HepG2 (cell line): ENCODE results near the gene KIF6. TPM values are rescaled to one million over a fixed set of nuclear protein-coding genes. Genes with fewer than 3 reads are reported as not detected.

Source experiments
- ATAC-seq: fragments of 200-7000 bp; cut with Tn5 transposase; 3 replicates; pipeline ENCODE4 v1.9.1; 2020; ENCODE audit warnings: mild to moderate bottlenecking, moderate library complexity
- BruUV-seq: library from RNA; stranded (reverse); fragments of 400-500 nt; replicated peaks from 2 replicates; lab custom pipeline; 2021; lab: Mats Ljungman, UMichigan
- CTCF ChIA-PET: fragments of 300-600 bp; formaldehyde crosslinking; extraction: SDS; loops from one replicate; lab custom pipeline; 2021; ENCODE audit warnings: low total read pairs, inconsistent platforms, low intra/inter-chr PET ratio; lab: Yijun Ruan, JAX
- POLR2A ChIA-PET: fragments of 350-600 bp; sonication (Branson Sonifier 250); formaldehyde crosslinking; loops from one replicate; lab custom pipeline; 2020; ENCODE audit warnings: antibody characterized with exemption, inconsistent platforms; lab: Yijun Ruan, JAX
- DNase-seq: peaks from one replicate; pipeline ENCODE4 v3.0.0-alpha.2; 2015; ENCODE audit warnings: low spot score
- FAIRE-seq: peaks from 3 replicates; lab custom pipeline; 2011; peaks lifted over from hg19 to GRCh38; lab: Jason Lieb, UNC
- H2AFZ ChIP-seq: one replicate; pipeline ENCODE4 v1.6.1; 2011; ENCODE audit warnings: low read length, inconsistent platforms
- H3K27ac ChIP-seq: fragments of 300-600 bp; 3 replicates; pipeline ENCODE4 v1.8.0; 2011; ENCODE audit warnings: mixed run types, mild to moderate bottlenecking, mixed read lengths, low read length, inconsistent platforms; ENCODE audit not compliant: insufficient read depth; ENCODE audit errors: extremely low read length
- H3K27me3 ChIP-seq, 2 experiments: fragments of 200-600 bp in 1 of 2; 2 replicates in 1 of 2; 3 replicates in 1 of 2; pipeline versions ENCODE4 v1.6.0 to v1.8.0; 2011; ENCODE audit warnings: low read length in 2 of 2, mild to moderate bottlenecking in 2 of 2, moderate library complexity in 2 of 2, inconsistent platforms in 1 of 2; ENCODE audit not compliant: insufficient read depth in 2 of 2, control insufficient read depth in 1 of 2
- H3K36me3 ChIP-seq, 2 experiments: fragments of 200-600 bp in 1 of 2; replicated peaks in 1 of 2; 2 replicates in 1 of 2; 3 replicates in 1 of 2; pipeline versions ENCODE4 v1.5.1 to v1.8.0; 2011; ENCODE audit warnings: low read length in 2 of 2, inconsistent platforms in 1 of 2; ENCODE audit not compliant: insufficient read depth in 2 of 2, control insufficient read depth in 1 of 2
- H3K4me1 ChIP-seq: 2 replicates; pipeline ENCODE4 v1.5.1; 2012; ENCODE audit warnings: low read length, inconsistent platforms; ENCODE audit not compliant: insufficient read depth
- H3K4me2 ChIP-seq: 2 replicates; pipeline ENCODE4 v1.6.0; 2011; ENCODE audit warnings: low read depth, low read length, inconsistent platforms
- H3K4me3 ChIP-seq, 3 experiments: fragments of 200-600 bp in 1 of 3; sonication (generic), shearing (Covaris generic) in 1 of 3; replicated peaks in 1 of 3; 2 replicates each; pipeline ENCODE4 v1.5.1; 2011 to 2016; ENCODE audit warnings: low read length in 3 of 3, inconsistent platforms in 2 of 3, low read depth in 2 of 3, mild to moderate bottlenecking in 2 of 3, control low read depth in 1 of 3, mixed read lengths in 1 of 3; ENCODE audit not compliant: insufficient read depth in 1 of 3
- H3K79me2 ChIP-seq: one replicate; pipeline ENCODE4 v1.6.1; 2011; ENCODE audit warnings: low read length, inconsistent platforms; ENCODE audit not compliant: insufficient read depth
- H3K9ac ChIP-seq: 2 replicates; pipeline ENCODE4 v1.6.0; 2011; ENCODE audit warnings: mild to moderate bottlenecking, low read depth, low read length, inconsistent platforms; ENCODE audit not compliant: insufficient read depth
- H3K9me3 ChIP-seq: 2 replicates; pipeline ENCODE4 v1.5.1; 2012; ENCODE audit warnings: mild to moderate bottlenecking, low read length
- H4K20me1 ChIP-seq: 2 replicates; pipeline ENCODE4 v1.6.0; 2011; ENCODE audit warnings: inconsistent platforms, mild to moderate bottlenecking, low read length, moderate library complexity; ENCODE audit not compliant: insufficient read depth
- ERF ChIP-seq: IDR thresholded peaks from 2 replicates; pipeline ENCODE4 v1.6.1; 2018; ENCODE audit warnings: missing biosample characterization, missing genetic modification reagents
- FOXA3 ChIP-seq: IDR thresholded peaks from 2 replicates; pipeline ENCODE4 v1.6.1; 2016; ENCODE audit warnings: missing genetic modification reagents, missing compliant biosample characterization
- ISX ChIP-seq: sonication (generic); formaldehyde crosslinking; conservative IDR thresholded peaks from 2 replicates; pipeline ENCODE4 v1.5.0; 2020; ENCODE audit warnings: missing genetic modification reagents
- PAF1 ChIP-seq: IDR thresholded peaks from 2 replicates; pipeline ENCODE4 v1.6.1; 2016; ENCODE audit warnings: missing genetic modification reagents, missing compliant biosample characterization
- PHF5A ChIP-seq: IDR thresholded peaks from one replicate; pipeline ENCODE4 v1.6.1; 2018; ENCODE audit warnings: low read depth, missing genetic modification reagents; ENCODE audit not compliant: unreplicated experiment
- ZFP62 ChIP-seq: sonication (generic); formaldehyde crosslinking; IDR thresholded peaks from 2 replicates; pipeline ENCODE4 v1.4.0; 2020; ENCODE audit warnings: missing genetic modification reagents
- ZNF777 ChIP-seq: sonication (generic); formaldehyde crosslinking; IDR thresholded peaks from 2 replicates; pipeline ENCODE4 v1.4.0; 2020; ENCODE audit warnings: missing genetic modification reagents
- WGBS: methylation state at CpG from one replicate; pipeline ENCODE4 v1.1.6; 2017; ENCODE audit warnings: low lambda C conversion rate; 5-methylcytosine and 5-hydroxymethylcytosine counted together
- in situ Hi-C: cut with HindIII; loops from 2 replicates; pipeline ENCODE4 v1.10.0; 2017; ENCODE audit warnings: low pct_unique_long_range_greater_than_20kb; ENCODE audit not compliant: extremely low pct_ligation_motif_present
- intact Hi-C: fragments of 100-400 bp; cut with micrococcal nuclease; formaldehyde crosslinking; loops from one replicate; pipeline ENCODE4 v1.10.0; 2022; ENCODE audit not compliant: unreplicated experiment
- polyA plus RNA-seq, 8 experiments: library from polyadenylated mRNA; depleted of rRNA in 3 of 8; stranded (reverse) in 7 of 8; unstranded in 1 of 8; fragments of >200 nt; fragmentation: Illumina TruSeq in 4 of 8; extraction: Trizol in 4 of 8; gene quantifications; 2 replicates each; pipeline versions ENCODE4 v1.2.1 to v1.2.3, GENCODE V29; 2011 to 2016; ENCODE audit warnings: low read depth in 4 of 8, missing spikeins in 1 of 8, mixed read lengths in 1 of 8; ENCODE audit not compliant: insufficient read depth in 1 of 8
- total RNA-seq, 5 experiments: library from RNA; depleted of rRNA; stranded (reverse); fragments of >200 nt; fragmentation: Illumina TruSeq; extraction: Trizol; gene quantifications; 2 replicates each; pipeline ENCODE4 v1.2.3, GENCODE V29; 2016; ENCODE audit warnings: low read depth in 1 of 5
- TF ChIP-seq, protein P1 (sequence below): sonication (generic); formaldehyde crosslinking; IDR thresholded peaks from 2 replicates; pipeline ENCODE4 v1.4.0; 2020; ENCODE audit warnings: missing genetic modification reagents
- TF ChIP-seq, protein P2 (sequence below): sonication (generic); formaldehyde crosslinking; conservative IDR thresholded peaks from 2 replicates; pipeline ENCODE4 v1.8.0; 2022; ENCODE audit warnings: mild to moderate bottlenecking, moderate library complexity, missing genetic modification reagents

KIF6 gene
- total and polyA plus RNA-seq, 2 of the 13 experiments (the other 11 are each of a cell fraction or from before 2014, with no cell fraction given), result 0.04 to 0.27 TPM

DNA sequence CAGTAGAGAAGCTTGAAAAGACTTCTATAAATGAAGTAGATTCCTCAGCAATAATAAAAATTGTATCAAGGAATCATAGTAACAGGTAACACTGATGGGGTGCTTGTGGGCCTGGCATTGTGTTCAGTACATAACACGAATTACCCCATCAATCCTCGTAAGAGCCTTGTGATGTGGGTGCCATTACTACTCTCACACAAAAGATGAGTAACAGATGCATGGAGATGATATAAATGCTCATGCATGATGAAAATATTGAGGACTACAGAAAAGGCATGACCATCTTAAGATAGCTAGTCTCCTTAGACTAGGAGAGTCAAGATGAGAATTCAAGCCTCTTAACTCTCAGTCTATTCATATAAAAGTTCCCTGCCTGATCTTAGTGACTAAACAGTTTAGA is 158.1 kb downstream of the KIF6 start:
- FAIRE-seq (no peak), ATAC-seq (no peak), DNase-seq (no peak)
- intact Hi-C loops (no loop called here), in situ Hi-C loops (no loop called here)
- POLR2A ChIA-PET, result no interaction called here
- Histone ChIP-seq H3K27ac (no peak overlapping the region), H3K9me3 (no peaks in the 10 kb centered on the region), H4K20me1 (no peaks in the 10 kb centered on the region), H3K79me2 (no peaks in the 10 kb centered on the region), H3K4me1 (no peaks in the 10 kb centered on the region), H3K9ac (no peak overlapping the region), H3K27me3 (no peaks in the 10 kb centered on the region), H3K4me3 (no peak overlapping the region), H3K36me3 (no peaks in the 10 kb centered on the region), H2AFZ (no peak overlapping the region), H3K4me2 (no peak overlapping the region)
- CTCF ChIA-PET, result no interaction called here
- 29% methylated on average over 2 of the region's 2 CpGs for WGBS
- TF ChIP-seq FOXA3 (CRISPR knock-in tag), result no peak
- TF ChIP-seq, protein P1, sequence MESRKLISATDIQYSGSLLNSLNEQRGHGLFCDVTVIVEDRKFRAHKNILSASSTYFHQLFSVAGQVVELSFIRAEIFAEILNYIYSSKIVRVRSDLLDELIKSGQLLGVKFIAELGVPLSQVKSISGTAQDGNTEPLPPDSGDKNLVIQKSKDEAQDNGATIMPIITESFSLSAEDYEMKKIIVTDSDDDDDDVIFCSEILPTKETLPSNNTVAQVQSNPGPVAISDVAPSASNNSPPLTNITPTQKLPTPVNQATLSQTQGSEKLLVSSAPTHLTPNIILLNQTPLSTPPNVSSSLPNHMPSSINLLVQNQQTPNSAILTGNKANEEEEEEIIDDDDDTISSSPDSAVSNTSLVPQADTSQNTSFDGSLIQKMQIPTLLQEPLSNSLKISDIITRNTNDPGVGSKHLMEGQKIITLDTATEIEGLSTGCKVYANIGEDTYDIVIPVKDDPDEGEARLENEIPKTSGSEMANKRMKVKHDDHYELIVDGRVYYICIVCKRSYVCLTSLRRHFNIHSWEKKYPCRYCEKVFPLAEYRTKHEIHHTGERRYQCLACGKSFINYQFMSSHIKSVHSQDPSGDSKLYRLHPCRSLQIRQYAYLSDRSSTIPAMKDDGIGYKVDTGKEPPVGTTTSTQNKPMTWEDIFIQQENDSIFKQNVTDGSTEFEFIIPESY (CRISPR knock-in tag), result no peak
- TF ChIP-seq PAF1 (CRISPR knock-in tag), result no peak
- no peak for TF ChIP-seq ZNF777
- TF ChIP-seq ZFP62 (CRISPR knock-in tag), result no peak
- TF ChIP-seq PHF5A (CRISPR knock-in tag), result no peak
- TF ChIP-seq, protein P2, sequence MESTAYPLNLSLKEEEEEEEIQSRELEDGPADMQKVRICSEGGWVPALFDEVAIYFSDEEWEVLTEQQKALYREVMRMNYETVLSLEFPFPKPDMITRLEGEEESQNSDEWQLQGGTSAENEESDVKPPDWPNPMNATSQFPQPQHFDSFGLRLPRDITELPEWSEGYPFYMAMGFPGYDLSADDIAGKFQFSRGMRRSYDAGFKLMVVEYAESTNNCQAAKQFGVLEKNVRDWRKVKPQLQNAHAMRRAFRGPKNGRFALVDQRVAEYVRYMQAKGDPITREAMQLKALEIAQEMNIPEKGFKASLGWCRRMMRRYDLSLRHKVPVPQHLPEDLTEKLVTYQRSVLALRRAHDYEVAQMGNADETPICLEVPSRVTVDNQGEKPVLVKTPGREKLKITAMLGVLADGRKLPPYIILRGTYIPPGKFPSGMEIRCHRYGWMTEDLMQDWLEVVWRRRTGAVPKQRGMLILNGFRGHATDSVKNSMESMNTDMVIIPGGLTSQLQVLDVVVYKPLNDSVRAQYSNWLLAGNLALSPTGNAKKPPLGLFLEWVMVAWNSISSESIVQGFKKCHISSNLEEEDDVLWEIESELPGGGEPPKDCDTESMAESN (CRISPR knock-in tag), result no peak
- TF ChIP-seq ERF, result no peak
- TF ChIP-seq ISX (CRISPR knock-in tag), result no peak
- BruUV-seq, result no TSS peak
